ENCODE results near the gene C11orf54. TPM values are rescaled to one million over a fixed set of nuclear protein-coding genes. Genes with fewer than 3 reads are reported as not detected.

Gene C11orf54
- total RNA-seq, 2 experiments from 2014 or later, result 17.0 to 18.9 TPM

GRCh38 chr11:93747122-93747521 is 5.7 kb downstream of the C11orf54 start:
- ATAC-seq (no peak), DNase-seq (no peak)
- no peaks in the 10 kb centered on the region for H3K27me3 Mint-ChIP-seq
- H3K36me3 Mint-ChIP-seq (ENCODE audit: low read depth), result peaks cover 15% of the 10 kb centered on the region
- POLR2A ChIA-PET, result no interaction called here
- no peak for TF ChIP-seq CTCF (IDR thresholded peaks at IDR 0.05)
- no peak overlapping the region for H3K4me3 Mint-ChIP-seq
- CTCF ChIA-PET, result no interaction called here
- peaks cover 22% of the 10 kb centered on the region for H3K4me1 Mint-ChIP-seq (ENCODE audit: low read depth)
- H3K9me3 Mint-ChIP-seq, result no peaks in the 10 kb centered on the region
- no peak overlapping the region for H3K27ac Mint-ChIP-seq
- intact Hi-C loops (cut with micrococcal nuclease), result loop anchor here (10.0 kb wide), 1 partner anchor 378 kb away; the partner anchor contains the start of gene PANX1

GRCh38 chr11:93751001-93751400 is 9.5 kb downstream of the C11orf54 start:
- POLR2A ChIA-PET, result interaction anchor here (1.3 kb wide), 1 partner anchor 33 kb away, joined by 3 read pairs; the partner anchor contains the start of gene MED17
- Mint-ChIP-seq H3K4me1 (ENCODE audit: low read depth) (peaks cover 4% of the 10 kb centered on the region), H3K27me3 (no peaks in the 10 kb centered on the region), H3K4me3 (no peak overlapping the region), H3K9me3 (no peaks in the 10 kb centered on the region), H3K27ac (no peak overlapping the region), H3K36me3 (ENCODE audit: low read depth) (peaks cover 17% of the 10 kb centered on the region)
- ATAC-seq (no peak), DNase-seq (no peak)
- intact Hi-C loops (cut with micrococcal nuclease), result no loop called here
- CTCF ChIA-PET, result interaction anchor here (1.5 kb wide), 1 partner anchor 9 kb away, joined by 3 read pairs; the partner anchor contains the start of genes C11orf54 and TAF1D
- TF ChIP-seq CTCF (IDR thresholded peaks at IDR 0.05), result no peak

- H3K27ac Mint-ChIP-seq, result no peak overlapping the region
- no peaks in the 10 kb centered on the region for H3K9me3 Mint-ChIP-seq
- peaks cover 2% of the 10 kb centered on the region for H3K4me1 Mint-ChIP-seq (ENCODE audit: low read depth)
- H3K36me3 Mint-ChIP-seq (ENCODE audit: low read depth), result peaks cover 24% of the 10 kb centered on the region
- intact Hi-C loops (cut with micrococcal nuclease), result no loop called here
- no peak overlapping the region for H3K4me3 Mint-ChIP-seq
- no peak for ATAC-seq
- DNase-seq, result no peak
- ChIA-PET POLR2A (no interaction called here), CTCF (no interaction called here)
- no peak for TF ChIP-seq CTCF (IDR thresholded peaks at IDR 0.05)
- H3K27me3 Mint-ChIP-seq, result no peaks in the 10 kb centered on the region
Measured at GRCh38 chr11:93753241-93753640, 11.8 kb downstream of the C11orf54 start.

- no peak for TF ChIP-seq CTCF (IDR thresholded peaks at IDR 0.05)
- Mint-ChIP-seq H3K4me3 (no peak overlapping the region), H3K36me3 (ENCODE audit: low read depth) (peaks cover 27% of the 10 kb centered on the region), H3K27ac (no peak overlapping the region), H3K4me1 (ENCODE audit: low read depth) (no peaks in the 10 kb centered on the region), H3K27me3 (no peaks in the 10 kb centered on the region), H3K9me3 (no peaks in the 10 kb centered on the region)
- ChIA-PET CTCF (no interaction called here), POLR2A (interaction anchor here (3.1 kb wide), 1 partner anchor 16 kb away, joined by 14 read pairs; the partner anchor contains the start of genes C11orf54 and TAF1D)
- DNase-seq (no peak), ATAC-seq (no peak)
- intact Hi-C loops (cut with micrococcal nuclease), result no loop called here
Measured at GRCh38 chr11:93756748-93757147, 15.3 kb downstream of the C11orf54 start.

GRCh38 chr11:93757301-93757700 is 15.8 kb downstream of the C11orf54 start:
- Mint-ChIP-seq H3K4me3 (no peak overlapping the region), H3K36me3 (ENCODE audit: low read depth) (peaks cover 27% of the 10 kb centered on the region), H3K4me1 (ENCODE audit: low read depth) (no peaks in the 10 kb centered on the region), H3K27ac (no peak overlapping the region), H3K27me3 (no peaks in the 10 kb centered on the region), H3K9me3 (no peaks in the 10 kb centered on the region)
- ATAC-seq (no peak), DNase-seq (no peak)
- ChIA-PET POLR2A (interaction anchor here (3.1 kb wide), 2 partner anchors 16 kb away, joined by 10 to 14 read pairs; partner anchors contain the start of genes C11orf54 and TAF1D), CTCF (no interaction called here)
- TF ChIP-seq CTCF (IDR thresholded peaks at IDR 0.05), result no peak
- intact Hi-C loops (cut with micrococcal nuclease), result no loop called here
